GM18907 (cell line): ENCODE measurements around the gene OR3A1.
"Not testable (repeated sequence)": the region's sequence is repeated elsewhere in the genome, so short reads cannot be mapped to it uniquely, and the experiment has no call there.

Source experiments
- ATAC-seq: cut with Tn5 transposase; IDR thresholded peaks from one replicate; pipeline ENCODE4 v1.9.1; 2021; ENCODE audit warnings: mild to moderate bottlenecking, moderate library complexity; ENCODE audit not compliant: unreplicated experiment

Gene OR3A1, protein sequence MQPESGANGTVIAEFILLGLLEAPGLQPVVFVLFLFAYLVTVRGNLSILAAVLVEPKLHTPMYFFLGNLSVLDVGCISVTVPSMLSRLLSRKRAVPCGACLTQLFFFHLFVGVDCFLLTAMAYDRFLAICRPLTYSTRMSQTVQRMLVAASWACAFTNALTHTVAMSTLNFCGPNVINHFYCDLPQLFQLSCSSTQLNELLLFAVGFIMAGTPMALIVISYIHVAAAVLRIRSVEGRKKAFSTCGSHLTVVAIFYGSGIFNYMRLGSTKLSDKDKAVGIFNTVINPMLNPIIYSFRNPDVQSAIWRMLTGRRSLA

DNA sequence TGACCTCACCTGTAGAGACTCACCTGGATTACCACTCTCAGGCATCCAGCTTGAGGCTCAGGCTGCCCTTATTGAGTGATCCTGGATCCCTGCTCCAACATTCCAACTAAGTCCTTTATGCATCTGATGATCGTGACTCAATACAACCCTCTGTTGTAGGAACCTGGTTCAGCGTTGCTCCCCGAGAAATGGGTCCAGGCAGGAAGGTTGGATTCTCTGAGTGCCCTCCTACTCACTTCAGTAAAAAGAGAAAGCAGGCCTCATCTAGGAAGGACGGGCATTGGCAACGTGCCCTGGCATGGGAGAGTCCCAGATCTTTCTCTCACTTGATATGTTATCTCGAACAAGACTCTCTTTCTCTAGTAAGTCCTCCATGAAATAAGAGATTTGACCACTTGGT is at the start of gene OR3A1:
Gene OR3A1 (minus strand): TSS at position 101 of the 400 bp plus-strand sequence. CDS start 5,778 bp downstream, outside the sequence.
- no peak for ATAC-seq

- ATAC-seq = not testable (repeated sequence)
Observed at GRCh38 chr17:3342782-3343181, 44.6 kb upstream of the OR3A1 start.

- ATAC-seq = no peak
Observed at GRCh38 chr17:3335876-3336275, 37.7 kb upstream of the OR3A1 start.

DNA sequence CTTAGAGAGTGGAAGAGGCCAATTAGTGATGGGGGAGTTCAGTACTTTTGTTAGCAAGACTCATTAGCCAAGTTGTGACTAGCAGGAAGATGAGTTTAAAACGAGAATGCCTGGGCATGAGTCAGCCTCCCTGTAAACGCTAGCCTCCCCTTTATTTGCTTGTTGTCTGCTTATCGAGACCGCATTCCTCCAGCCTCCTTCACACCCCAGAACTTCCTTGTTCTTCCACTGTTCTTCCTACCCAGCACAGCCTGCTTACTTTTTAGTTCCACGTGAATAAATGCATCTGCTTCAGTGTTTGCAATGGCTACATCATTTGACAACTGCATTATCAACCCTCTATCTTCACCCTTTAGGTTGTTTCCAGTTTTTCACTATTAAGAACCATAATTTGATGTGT is 20.2 kb upstream of the OR3A1 start:
- ATAC-seq = no peak

- ATAC-seq = no peak
Observed at GRCh38 chr17:3316836-3317235, 18.7 kb upstream of the OR3A1 start.

DNA sequence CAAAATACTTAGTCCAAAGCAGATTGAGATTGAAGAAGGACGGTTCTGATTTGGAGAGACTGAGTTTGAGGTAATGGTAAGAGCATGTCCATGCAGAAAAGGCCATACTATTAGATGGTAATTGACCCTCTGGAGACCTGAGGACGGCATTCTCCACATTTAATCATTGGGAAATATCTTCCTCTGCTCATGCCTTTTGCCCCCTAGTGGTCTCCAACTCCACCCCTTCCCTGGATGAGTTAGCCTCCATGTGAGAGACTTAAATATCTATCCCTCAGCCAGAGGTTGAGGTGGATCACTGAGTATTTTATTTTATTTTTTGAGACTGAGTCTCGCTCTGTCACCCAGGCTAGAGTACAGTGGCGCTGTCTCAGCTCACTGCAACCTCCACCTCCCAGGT is 10.4 kb upstream of the OR3A1 start:
- no peak for ATAC-seq

DNA sequence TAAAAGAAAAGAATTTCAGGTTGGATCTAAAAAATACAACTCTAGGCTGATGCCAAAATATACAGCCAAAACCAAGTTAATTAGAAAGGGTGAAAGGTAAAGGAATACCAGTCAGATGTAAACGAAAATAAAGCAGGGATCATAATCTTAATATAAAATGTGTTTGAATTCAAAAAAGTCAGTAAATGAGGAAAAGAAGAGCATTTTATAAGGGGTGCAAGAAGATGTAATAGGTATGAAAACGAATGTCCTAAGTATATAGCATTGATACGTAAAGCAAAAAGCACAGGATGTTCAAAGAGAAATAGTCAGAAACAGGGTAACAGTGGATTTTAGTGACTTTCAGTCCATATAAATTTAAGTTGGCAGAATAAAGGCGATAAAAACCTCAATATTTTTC is 2.5 kb downstream of the OR3A1 start:
- ATAC-seq = no peak

DNA sequence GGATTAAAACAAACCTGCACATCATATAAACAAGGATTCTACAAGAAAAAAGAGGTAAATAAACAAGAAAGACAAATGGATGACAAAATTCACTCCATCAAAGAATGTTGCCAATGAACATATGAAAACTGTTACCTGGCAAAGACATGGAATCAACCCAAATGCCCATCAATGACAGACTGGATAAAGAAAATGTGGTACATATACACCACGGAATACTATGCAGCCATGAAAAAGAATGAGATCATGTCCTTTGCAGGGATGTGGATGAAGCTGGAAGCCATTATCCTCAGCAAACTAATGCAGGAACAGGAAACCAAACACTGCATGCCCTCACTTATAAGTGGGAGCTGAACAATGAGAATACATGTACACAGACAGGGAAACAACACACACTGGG is 4.6 kb downstream of the OR3A1 start:
- not testable (repeated sequence) for ATAC-seq

GRCh38 chr17:3282901-3283300 is 15.3 kb downstream of the OR3A1 start:
- no peak for ATAC-seq

DNA sequence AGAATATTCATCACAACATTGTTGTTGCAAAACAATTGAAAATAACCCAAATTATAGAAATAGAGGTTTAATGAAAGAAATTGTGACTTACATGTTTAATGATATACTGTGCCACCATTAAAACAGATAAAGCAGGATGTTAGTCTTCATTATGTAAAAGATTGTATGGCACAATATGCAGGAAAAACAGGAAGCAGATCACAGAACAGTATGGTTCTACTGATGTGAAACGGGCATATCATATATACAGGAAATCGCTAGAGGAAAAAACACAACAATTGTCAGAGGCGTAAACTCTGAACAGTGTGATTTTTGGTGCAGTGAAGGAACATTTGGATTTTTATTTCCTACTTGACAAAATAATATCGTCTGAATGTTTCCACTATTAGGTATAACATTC is 22.0 kb downstream of the OR3A1 start:
- no peak for ATAC-seq

- no peak for ATAC-seq
Observed at GRCh38 chr17:3271072-3271848, 26.9 kb downstream of the OR3A1 start.

GRCh38 chr17:3260600-3260999 is 37.6 kb downstream of the OR3A1 start:
- no peak for ATAC-seq

- no peak for ATAC-seq
Observed at GRCh38 chr17:3260163-3260562, 38.0 kb downstream of the OR3A1 start.

GRCh38 chr17:3256575-3256974 is 41.6 kb downstream of the OR3A1 start:
- no peak for ATAC-seq

DNA sequence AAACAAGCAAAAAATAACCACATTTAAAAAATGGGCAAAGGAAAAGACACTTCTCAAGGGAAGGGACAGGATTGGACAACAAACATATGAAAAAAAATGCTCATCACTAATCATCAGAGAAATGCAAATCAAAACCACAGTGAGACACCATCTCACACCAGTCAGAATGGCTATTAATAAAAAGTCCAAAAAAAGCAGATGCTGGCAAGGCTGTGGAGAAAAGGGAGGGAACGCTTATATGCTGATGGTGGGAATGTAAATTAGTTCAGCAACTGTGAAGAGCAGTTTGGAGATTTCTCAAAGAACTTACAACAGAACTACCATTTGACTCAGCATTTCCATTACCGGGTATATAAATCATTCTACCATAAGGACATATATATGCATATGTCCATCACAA is 49.1 kb downstream of the OR3A1 start:
- not testable (repeated sequence) for ATAC-seq

GRCh38 chr17:3244841-3245240 is 53.3 kb downstream of the OR3A1 start:
- ATAC-seq = not testable (repeated sequence)

DNA sequence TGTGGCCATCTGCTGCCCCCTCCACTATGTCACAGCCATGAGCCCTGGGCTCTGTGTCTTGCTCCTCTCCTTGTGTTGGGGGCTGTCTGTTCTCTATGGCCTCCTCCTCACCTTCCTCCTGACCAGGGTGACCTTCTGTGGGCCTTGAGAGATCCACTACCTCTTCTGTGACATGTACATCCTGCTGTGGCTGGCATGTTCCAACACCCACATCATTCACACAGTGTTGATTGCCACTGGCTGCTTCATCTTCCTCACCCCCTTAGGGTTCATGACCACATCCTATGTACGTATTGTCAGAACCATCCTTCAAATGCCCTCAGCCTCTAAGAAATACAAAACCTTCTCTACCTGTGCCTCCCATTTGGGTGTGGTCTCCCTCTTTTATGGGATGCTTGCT is 57.1 kb downstream of the OR3A1 start:
- not testable (repeated sequence) for ATAC-seq
